ENCODE measurements around the gene TXNDC2.

Gene TXNDC2

GRCh38 chr18:9861933-9862332, 23.8 kb upstream of the TXNDC2 start:
- no peak for DNase-seq (ENCODE audit: low spot score)
- TF ChIP-seq, protein P1, sequence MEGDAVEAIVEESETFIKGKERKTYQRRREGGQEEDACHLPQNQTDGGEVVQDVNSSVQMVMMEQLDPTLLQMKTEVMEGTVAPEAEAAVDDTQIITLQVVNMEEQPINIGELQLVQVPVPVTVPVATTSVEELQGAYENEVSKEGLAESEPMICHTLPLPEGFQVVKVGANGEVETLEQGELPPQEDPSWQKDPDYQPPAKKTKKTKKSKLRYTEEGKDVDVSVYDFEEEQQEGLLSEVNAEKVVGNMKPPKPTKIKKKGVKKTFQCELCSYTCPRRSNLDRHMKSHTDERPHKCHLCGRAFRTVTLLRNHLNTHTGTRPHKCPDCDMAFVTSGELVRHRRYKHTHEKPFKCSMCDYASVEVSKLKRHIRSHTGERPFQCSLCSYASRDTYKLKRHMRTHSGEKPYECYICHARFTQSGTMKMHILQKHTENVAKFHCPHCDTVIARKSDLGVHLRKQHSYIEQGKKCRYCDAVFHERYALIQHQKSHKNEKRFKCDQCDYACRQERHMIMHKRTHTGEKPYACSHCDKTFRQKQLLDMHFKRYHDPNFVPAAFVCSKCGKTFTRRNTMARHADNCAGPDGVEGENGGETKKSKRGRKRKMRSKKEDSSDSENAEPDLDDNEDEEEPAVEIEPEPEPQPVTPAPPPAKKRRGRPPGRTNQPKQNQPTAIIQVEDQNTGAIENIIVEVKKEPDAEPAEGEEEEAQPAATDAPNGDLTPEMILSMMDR (IDR thresholded peaks at IDR 0.05; ENCODE audit: extremely low read depth, missing control alignments) = no peak

DNA sequence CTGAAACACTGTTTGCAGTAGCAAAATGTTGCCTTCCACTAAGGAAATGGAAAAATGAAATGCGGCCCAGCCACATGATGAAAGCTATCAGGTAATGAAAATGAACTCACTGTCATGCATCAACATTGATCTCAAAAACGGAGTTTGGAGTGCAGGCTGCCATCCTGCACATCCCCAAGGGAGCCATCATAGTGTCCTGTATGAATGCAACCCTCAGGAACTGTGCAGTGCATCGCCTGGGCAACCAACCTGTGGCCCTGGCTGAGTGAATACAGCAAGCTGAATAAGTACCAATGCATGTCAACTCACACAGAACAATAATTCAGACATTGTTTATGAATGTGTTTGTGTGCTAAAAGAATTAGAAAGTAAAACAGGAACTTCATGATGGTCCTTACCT, 23.1 kb upstream of the TXNDC2 start:
- DNase-seq (ENCODE audit: low spot score) = no peak
- TF ChIP-seq, protein P1 (IDR thresholded peaks at IDR 0.05; ENCODE audit: extremely low read depth, missing control alignments) = no peak

- TF ChIP-seq, protein P1 (IDR thresholded peaks at IDR 0.05; ENCODE audit: extremely low read depth, missing control alignments) = no peak
- no peak for DNase-seq (ENCODE audit: low spot score)
These were observed 22.5 kb upstream of the TXNDC2 start for GRCh38 chr18:9863282-9863681.

DNA sequence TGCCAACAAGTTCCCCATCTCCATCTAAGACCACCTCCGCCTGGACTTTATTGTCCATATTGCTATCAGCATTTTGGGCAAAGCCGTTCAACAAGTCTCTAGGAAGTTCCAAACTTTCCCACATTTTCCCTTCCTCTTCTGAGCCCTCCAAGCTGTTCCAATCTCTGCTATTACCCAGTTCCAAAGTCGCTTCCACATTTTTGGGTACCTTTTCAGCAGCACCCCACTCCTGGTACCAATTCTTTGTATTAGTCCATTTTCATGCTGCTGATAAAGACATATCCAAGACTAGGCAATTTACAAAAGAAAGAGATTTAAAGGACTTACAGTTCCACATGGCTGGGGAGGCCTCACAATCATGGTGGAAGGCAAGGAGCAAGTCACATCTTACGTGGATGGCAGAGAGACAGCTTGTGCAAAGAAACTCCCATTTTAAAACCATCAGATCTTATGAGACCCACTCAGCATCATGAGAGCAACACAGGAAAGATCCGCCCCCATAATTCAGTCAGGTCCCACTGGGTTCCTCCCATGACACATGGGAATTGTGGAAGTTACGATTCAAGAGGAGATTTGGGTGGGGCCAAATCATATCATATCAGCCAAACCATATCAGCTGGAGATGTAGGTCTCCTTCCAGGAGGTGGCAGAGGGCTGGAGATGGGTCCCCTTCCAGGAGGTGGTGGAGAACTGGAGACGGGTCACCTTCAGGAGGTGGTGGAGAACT, 19.8 kb upstream of the TXNDC2 start:
- no peak for DNase-seq (ENCODE audit: low spot score)
- TF ChIP-seq, protein P1 (IDR thresholded peaks at IDR 0.05; ENCODE audit: extremely low read depth, missing control alignments) = no peak

DNA sequence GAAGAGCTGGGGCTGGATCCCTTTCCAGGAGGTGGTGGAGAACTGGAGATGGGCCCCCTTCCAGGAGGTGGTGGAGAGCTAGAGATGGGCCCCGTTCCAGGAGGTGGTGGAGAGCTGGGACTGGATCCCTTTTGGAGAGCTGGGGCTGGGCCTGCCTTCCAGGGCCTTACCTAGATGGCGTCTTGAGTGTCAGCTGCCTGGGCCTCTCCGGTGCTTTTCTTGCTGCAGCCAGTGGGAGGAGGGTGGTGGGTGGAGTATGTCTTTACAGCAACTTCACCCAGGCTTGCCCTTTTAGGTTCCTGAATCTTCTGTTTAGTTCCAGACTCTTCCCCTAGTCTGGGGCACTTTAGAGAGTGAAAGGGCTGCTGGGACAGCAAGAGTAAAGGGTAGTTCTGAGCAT, 19.1 kb upstream of the TXNDC2 start:
- no peak for DNase-seq (ENCODE audit: low spot score)
- TF ChIP-seq, protein P1 (IDR thresholded peaks at IDR 0.05; ENCODE audit: extremely low read depth, missing control alignments) = no peak

DNA sequence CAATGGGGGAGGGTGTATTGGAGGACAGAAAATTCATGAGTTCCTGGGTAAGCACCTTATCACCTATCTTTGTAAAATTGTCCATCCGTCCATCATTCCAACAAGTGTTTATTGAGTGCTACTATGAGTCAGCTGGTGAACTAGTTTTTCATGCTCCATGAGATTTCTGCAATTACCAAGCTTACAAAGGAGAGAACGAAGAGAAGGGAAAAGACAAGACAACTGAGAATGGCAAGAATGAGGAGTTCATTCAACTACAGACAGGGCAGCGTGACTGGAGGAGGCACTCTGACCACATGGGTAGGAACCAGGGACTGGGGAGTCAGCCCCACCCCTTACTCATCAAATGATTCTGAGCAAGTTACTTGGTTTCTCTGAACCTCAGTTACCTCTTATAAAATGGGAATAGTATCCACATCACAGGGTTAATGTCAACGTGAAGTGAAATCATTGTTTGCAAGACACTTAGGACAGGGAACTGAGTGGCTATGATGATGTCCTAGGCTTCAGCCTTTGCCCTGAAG, 18.6 kb upstream of the TXNDC2 start:
- TF ChIP-seq, protein P1 (IDR thresholded peaks at IDR 0.05; ENCODE audit: extremely low read depth, missing control alignments) = no peak
- DNase-seq (ENCODE audit: low spot score) = no peak

DNA sequence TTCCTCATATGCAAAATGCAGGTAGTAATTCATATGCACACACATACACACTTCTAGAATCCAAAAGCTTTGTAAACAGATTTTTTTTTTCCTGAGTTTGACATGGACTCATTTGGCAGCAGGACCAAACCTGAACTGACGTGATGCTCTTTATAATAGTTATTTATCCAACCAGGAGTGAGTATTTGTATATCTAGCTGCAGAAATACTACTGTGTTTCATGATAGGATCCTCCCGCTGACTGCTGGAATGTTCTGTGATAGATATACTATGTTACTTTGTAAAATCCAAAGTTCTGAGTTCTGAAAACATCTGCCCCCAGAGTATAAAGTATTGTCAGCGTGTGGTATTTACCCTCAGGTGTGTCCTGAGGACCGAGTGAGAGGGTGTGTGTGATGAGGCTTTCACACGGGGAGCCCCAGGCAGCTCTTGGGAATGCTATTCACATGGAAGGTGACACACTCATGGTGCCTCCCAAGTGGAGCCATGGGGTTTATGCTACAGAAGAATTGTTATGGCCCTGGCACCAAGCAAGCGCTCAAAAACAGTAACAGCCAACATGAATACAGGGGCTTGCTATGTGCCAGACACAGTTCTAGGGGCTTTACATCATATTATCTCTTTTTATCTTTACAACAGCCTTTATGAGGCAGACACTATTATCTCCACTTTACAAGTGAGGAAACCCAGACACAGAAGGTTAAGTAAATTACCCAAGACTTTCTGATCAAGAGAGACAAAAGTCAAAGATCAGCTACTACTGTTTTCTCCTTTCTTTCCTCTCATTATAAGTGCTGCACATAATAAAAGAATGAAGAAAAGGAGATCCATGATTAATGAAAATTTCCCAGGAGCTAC, 16.7 kb upstream of the TXNDC2 start:
- DNase-seq (ENCODE audit: low spot score) = no peak
- TF ChIP-seq, protein P1 (IDR thresholded peaks at IDR 0.05; ENCODE audit: extremely low read depth, missing control alignments) = no peak
